BE2C (cell line): ENCODE data around the gene AGRP.

Source experiments
- DNase-seq: peaks from one replicate; pipeline ENCODE4 v3.0.0-alpha.2; 2020
- H3K27me3 ChIP-seq: fragments of 250-450 bp; sonication (Bioruptor Pico); 2 replicates; pipeline ENCODE4 v1.5.1; 2020; ENCODE audit warnings: mild to moderate bottlenecking
- H3K36me3 ChIP-seq: fragments of 250-450 bp; sonication (Bioruptor Pico); 2 replicates; pipeline ENCODE4 v1.5.1; 2020; ENCODE audit warnings: mild to moderate bottlenecking
- H3K4me1 ChIP-seq: fragments of 250-450 bp; sonication (Bioruptor Pico); 2 replicates; pipeline ENCODE4 v1.5.1; 2020
- H3K4me3 ChIP-seq: 2 replicates; pipeline ENCODE4 v1.5.1; 2011; ENCODE audit warnings: low read depth, low read length
- H3K9me3 ChIP-seq: fragments of 250-450 bp; sonication (Bioruptor Pico); 2 replicates; pipeline ENCODE4 v1.5.1; 2020
- CTCF ChIP-seq: IDR thresholded peaks from 2 replicates; pipeline ENCODE4 v1.5.1; 2012; ENCODE audit warnings: mild to moderate bottlenecking, low read depth, low read length

The AGRP gene

GRCh38 chr16:67457611-67458010 is 25.7 kb downstream of the AGRP start:
- no peaks in the 10 kb centered on the region for H3K4me1 ChIP-seq

GRCh38 chr16:67456391-67457081 is 26.8 kb downstream of the AGRP start:
- DNase-seq = peak; percentile 45
- 0 out of 2 replicates have a peak, but pooled peaks cover 7% of the 10 kb centered on the region for H3K36me3 ChIP-seq
- no peak overlapping the region for H3K4me3 ChIP-seq
- no peaks in the 10 kb centered on the region for H3K4me1 ChIP-seq
- H3K27me3 ChIP-seq = no peaks in the 10 kb centered on the region
- H3K9me3 ChIP-seq = no peaks in the 10 kb centered on the region
- TF ChIP-seq CTCF = peak; percentile 54

More at GRCh38 chr16:67457611-67458010, 25.7 kb downstream of the AGRP start:
- H3K36me3 ChIP-seq = 0 out of 2 replicates have a peak, but pooled peaks cover 7% of the 10 kb centered on the region
- no peak overlapping the region for H3K4me3 ChIP-seq
- H3K9me3 ChIP-seq = no peaks in the 10 kb centered on the region
- no peaks in the 10 kb centered on the region for H3K27me3 ChIP-seq
- no peak for TF ChIP-seq CTCF
- DNase-seq = no peak

GRCh38 chr16:67454852-67455251 is 28.5 kb downstream of the AGRP start:
- Histone ChIP-seq H3K4me3 (no peak overlapping the region), H3K36me3 (0 out of 2 replicates have a peak, but pooled peaks cover 7% of the 10 kb centered on the region), H3K9me3 (no peaks in the 10 kb centered on the region), H3K4me1 (no peaks in the 10 kb centered on the region), H3K27me3 (no peaks in the 10 kb centered on the region)
- TF ChIP-seq CTCF = no peak
- no peak for DNase-seq

GRCh38 chr16:67454104-67454503 is 29.2 kb downstream of the AGRP start:
- Histone ChIP-seq H3K4me1 (no peaks in the 10 kb centered on the region), H3K4me3 (no peak overlapping the region), H3K36me3 (peaks cover 7% of the 10 kb centered on the region; the same call in 1 of the 2 replicates), H3K27me3 (no peaks in the 10 kb centered on the region), H3K9me3 (no peaks in the 10 kb centered on the region)
- DNase-seq = no peak
- TF ChIP-seq CTCF = no peak

- Histone ChIP-seq H3K27me3 (no peaks in the 10 kb centered on the region), H3K4me3 (no peak overlapping the region), H3K9me3 (no peaks in the 10 kb centered on the region), H3K4me1 (no peaks in the 10 kb centered on the region), H3K36me3 (peaks cover 14% of the 10 kb centered on the region; the same call in 1 of the 2 replicates)
- TF ChIP-seq CTCF = no peak
- no peak for DNase-seq
These were observed 31.5 kb downstream of the AGRP start for GRCh38 chr16:67451704-67452435.
